SJCRH30 (cell line): ENCODE data around the gene GPRASP3. TPM values are rescaled to one million over a fixed set of nuclear protein-coding genes. Genes with fewer than 3 reads are reported as not detected.

Experiments
- DNase-seq, 2 experiments: peaks; one replicate each; pipeline ENCODE4 v3.0.0-alpha.2; 2015 to 2020
- H3K27ac ChIP-seq: fragments of 250-450 bp; sonication (Bioruptor Pico); 2 replicates; pipeline ENCODE4 v1.5.1; 2020; ENCODE audit warnings: mild to moderate bottlenecking, moderate library complexity
- H3K27me3 ChIP-seq: fragments of 250-450 bp; sonication (Bioruptor Pico); 2 replicates; pipeline ENCODE4 v1.5.1; 2020; ENCODE audit warnings: mild to moderate bottlenecking, moderate library complexity
- H3K36me3 ChIP-seq: fragments of 250-450 bp; sonication (Bioruptor Pico); 2 replicates; pipeline ENCODE4 v1.5.1; 2020; ENCODE audit warnings: mild to moderate bottlenecking, moderate library complexity
- H3K4me1 ChIP-seq: fragments of 250-450 bp; sonication (Bioruptor Pico); 2 replicates; pipeline ENCODE4 v1.5.1; 2020; ENCODE audit warnings: mild to moderate bottlenecking, moderate library complexity
- H3K4me3 ChIP-seq: fragments of 250-450 bp; sonication (Bioruptor Pico); 2 replicates; pipeline ENCODE4 v1.5.1; 2020; ENCODE audit warnings: mild to moderate bottlenecking, moderate library complexity
- H3K9me3 ChIP-seq: fragments of 250-450 bp; sonication (Bioruptor Pico); replicated peaks from 2 replicates; pipeline ENCODE4 v1.5.1; 2020; ENCODE audit warnings: mild to moderate bottlenecking, moderate library complexity
- total RNA-seq: library from RNA; depleted of rRNA; stranded (reverse); fragments of >200 nt; shearing (Covaris generic); gene quantifications from 2 replicates; pipeline ENCODE4 v1.2.3, GENCODE V29; 2014; rRNA removed

The GPRASP3 gene
- total RNA-seq, 1 experiment from 2014 or later, result 8.7 TPM

DNA sequence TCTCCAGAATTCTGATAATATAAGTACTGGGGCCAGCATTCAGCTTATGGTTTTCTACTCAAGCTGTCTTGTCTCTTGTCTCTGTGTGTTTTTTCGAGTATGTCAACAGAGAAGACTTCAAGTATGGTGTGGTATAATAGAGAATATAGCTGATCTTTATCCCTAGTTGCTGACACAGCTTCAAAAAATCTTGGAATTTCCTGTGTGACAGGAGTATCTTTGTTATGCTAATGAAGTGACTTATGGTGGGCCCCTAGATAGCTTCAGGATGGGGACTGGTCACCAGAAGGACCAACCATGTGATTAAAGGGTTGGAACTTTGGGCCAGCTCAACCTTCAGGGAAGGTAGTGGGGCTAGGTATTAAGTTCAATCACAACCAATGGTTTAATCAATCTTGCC is 2.9 kb downstream of the GPRASP3 start:
- Histone ChIP-seq H3K36me3 (no peaks in the 10 kb centered on the region), H3K27me3 (no peaks in the 10 kb centered on the region), H3K27ac (no peak overlapping the region), H3K4me3 (no peak overlapping the region), H3K9me3 (no peaks in the 10 kb centered on the region), H3K4me1 (no peaks in the 10 kb centered on the region)
- no peak for DNase-seq

DNA sequence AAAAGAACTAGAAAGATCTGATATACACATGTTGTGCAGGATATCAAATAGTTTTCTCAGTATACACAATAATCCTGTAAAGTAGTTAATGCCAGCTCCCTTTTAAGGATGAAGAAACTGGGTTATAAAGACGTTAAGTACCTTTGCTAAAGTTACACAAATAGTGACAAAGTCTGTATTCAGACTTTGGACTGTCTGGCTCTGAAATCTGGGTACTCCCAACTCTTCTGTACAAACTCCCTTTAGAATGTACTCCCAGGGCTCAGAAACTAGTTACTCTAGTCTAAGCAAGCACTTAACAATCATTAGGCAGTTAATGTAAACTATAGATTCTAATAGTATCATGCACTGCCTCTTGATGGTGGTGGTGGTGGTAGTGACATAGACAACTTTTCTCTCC is 7.2 kb downstream of the GPRASP3 start:
- H3K9me3 ChIP-seq, result no peaks in the 10 kb centered on the region
- no peaks in the 10 kb centered on the region for H3K36me3 ChIP-seq
- no peaks in the 10 kb centered on the region for H3K4me1 ChIP-seq
- H3K27ac ChIP-seq, result no peak overlapping the region
- H3K27me3 ChIP-seq, result no peaks in the 10 kb centered on the region
- no peak overlapping the region for H3K4me3 ChIP-seq
- no peak for DNase-seq

DNA sequence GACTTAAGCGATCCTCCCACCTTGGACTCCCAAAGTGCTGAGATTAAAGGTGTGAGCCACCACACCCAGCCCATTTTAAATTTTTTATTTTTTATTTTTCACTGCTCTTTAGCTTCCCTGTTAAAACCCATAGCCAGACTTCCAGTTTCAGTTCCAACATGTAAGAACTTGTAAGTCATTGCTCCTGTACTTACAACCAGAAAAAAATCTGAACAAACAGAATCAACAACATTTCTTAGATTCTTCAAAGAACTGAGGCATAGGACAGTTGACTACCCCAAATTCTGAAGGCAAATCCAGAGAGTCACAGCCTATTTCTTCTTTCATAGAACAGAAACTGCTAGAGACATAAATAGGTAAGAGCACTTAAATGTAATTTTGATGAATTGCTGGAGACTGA is 8.1 kb downstream of the GPRASP3 start:
- H3K4me3 ChIP-seq, result no peak overlapping the region
- no peak for DNase-seq
- H3K27ac ChIP-seq, result no peak overlapping the region
- no peaks in the 10 kb centered on the region for H3K4me1 ChIP-seq
- H3K9me3 ChIP-seq, result no peaks in the 10 kb centered on the region
- H3K36me3 ChIP-seq, result no peaks in the 10 kb centered on the region
- H3K27me3 ChIP-seq, result no peaks in the 10 kb centered on the region

DNA sequence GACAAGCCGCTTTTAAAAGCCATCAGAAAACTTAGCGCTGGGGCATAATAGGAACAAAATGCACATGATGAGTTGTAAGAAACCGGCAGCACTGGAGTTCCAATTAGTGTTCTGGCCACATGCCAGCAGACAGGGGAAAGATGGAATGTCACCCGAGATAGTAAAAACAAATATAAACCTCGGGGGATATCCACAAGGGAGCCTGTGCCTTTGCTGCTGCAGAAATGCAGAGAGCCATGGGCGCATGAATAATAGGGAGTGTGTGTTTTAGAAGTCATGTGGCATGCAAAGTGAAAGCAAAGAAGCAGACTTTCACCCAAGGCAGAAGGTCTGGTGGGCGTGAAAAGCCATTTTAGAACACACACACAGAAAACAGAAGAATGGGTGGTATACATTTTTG is 19.1 kb downstream of the GPRASP3 start:
- no peaks in the 10 kb centered on the region for H3K36me3 ChIP-seq
- peak overlapping the region; percentile 18; the same call in 1 of the 2 replicates for H3K4me3 ChIP-seq
- no peaks in the 10 kb centered on the region for H3K9me3 ChIP-seq
- no peaks in the 10 kb centered on the region for H3K27me3 ChIP-seq
- H3K27ac ChIP-seq, result peak overlapping the region; percentile 68
- DNase-seq, result peak; percentile 72 to 82
- H3K4me1 ChIP-seq, result peaks cover 3% of the 10 kb centered on the region; the same call in 1 of the 2 replicates

DNA sequence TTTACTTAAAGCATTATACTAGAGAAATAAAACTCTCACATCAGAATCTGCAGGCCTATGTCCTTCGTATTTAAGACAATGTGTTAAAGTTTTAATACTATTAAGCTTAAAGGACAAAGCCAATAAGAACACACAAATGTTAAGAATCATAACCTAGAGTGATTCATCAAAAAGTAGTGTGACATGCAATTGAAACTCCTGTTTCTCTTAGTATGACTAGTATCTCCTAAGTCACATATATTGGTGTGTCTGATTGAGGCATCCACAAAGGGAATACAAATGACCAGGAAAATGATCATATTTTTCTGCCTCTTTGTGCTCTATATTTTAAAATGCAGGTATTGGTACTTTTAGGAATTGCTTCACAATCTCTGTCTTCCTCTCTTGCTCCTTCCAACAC is 23.8 kb downstream of the GPRASP3 start:
- no peak for DNase-seq
- Histone ChIP-seq H3K4me1 (peaks cover 3% of the 10 kb centered on the region; the same call in 1 of the 2 replicates), H3K4me3 (no peak overlapping the region), H3K27me3 (no peaks in the 10 kb centered on the region), H3K9me3 (no peaks in the 10 kb centered on the region), H3K36me3 (no peaks in the 10 kb centered on the region), H3K27ac (no peak overlapping the region)

DNA sequence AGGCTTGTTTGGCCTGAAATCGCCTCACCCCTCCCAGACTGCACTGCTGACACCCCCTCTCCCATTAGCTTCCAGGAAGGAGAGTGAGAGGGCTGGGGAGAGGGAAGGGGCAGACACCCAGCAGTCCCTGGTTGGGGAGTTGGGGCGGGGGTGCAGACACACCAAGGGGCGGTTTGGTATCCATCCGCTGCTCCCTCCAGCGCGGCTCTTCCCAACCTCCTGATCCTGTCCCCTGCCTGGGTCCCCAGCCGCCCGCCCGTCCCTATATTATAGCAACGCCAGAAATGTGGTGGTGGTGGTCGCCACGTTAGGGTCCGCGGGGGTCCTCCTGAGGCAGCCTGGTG is 24.9 kb downstream of the GPRASP3 start:
- Histone ChIP-seq H3K9me3 (no peaks in the 10 kb centered on the region), H3K4me3 (no peak overlapping the region), H3K27ac (no peak overlapping the region), H3K4me1 (no peaks in the 10 kb centered on the region), H3K36me3 (no peaks in the 10 kb centered on the region), H3K27me3 (no peaks in the 10 kb centered on the region)
- no peak for DNase-seq

DNA sequence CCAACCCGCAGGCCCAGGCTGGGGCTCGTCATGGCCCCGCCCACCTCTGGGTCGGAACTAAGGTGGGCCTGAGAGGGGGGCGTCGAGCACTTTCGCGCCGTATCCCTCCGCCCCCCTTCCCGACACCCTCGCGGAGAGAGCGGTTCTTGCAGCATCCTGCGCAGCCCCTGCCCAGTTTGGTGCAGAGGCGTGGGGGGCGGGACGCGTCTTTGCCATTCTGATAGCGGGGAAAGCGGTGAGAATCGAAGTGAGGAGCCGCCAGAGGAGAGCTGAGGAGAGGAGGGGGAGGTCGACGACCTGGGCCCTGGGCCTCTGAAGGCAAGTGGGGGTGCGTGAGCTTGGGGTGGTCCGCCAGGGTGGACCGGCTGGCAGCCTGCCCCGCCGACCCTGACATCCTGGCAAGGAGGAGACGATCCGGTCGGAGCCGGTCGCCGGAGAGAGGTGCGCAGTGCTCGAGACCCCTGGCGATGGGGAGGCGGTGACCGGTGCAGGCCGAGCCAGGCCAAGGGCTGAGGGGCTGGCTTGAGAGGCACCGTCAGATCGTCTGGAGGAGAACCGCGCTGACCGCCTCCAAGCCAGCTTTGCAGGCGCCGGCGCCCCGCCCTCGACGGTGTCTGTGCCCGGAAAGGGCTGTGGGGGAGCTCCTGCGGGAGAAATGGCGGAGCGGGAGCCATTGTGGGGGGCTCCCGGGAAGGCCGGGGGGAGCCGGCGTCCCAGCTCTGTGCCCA is 25.5 kb downstream of the GPRASP3 start:
- DNase-seq, result no peak
- Histone ChIP-seq H3K36me3 (no peaks in the 10 kb centered on the region), H3K4me1 (no peaks in the 10 kb centered on the region), H3K27me3 (no peaks in the 10 kb centered on the region), H3K27ac (no peak overlapping the region), H3K4me3 (no peak overlapping the region), H3K9me3 (no peaks in the 10 kb centered on the region)

DNA sequence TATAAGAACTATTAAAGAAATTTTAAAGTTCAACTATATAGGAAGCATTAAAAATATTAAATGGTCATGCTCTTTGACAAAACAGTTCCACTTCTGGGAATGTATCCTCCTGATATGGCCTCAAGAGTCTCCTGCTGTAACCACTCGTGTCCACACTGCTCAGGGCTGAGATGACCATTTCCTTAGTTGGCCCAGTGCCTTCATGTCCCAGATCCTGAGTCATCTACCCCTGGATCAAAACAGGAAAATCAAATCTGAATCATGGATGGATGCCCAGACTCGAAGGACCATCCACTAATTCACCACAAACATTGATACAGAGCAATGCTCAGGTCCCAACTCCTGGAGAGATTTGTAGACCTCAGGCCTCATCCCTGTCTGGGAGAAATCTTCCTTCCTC is 44.7 kb downstream of the GPRASP3 start:
- H3K27ac ChIP-seq, result no peak overlapping the region
- no peaks in the 10 kb centered on the region for H3K27me3 ChIP-seq
- no peaks in the 10 kb centered on the region for H3K4me1 ChIP-seq
- no peak overlapping the region for H3K4me3 ChIP-seq
- DNase-seq, result no peak
- H3K9me3 ChIP-seq, result no peaks in the 10 kb centered on the region
- H3K36me3 ChIP-seq, result no peaks in the 10 kb centered on the region

DNA sequence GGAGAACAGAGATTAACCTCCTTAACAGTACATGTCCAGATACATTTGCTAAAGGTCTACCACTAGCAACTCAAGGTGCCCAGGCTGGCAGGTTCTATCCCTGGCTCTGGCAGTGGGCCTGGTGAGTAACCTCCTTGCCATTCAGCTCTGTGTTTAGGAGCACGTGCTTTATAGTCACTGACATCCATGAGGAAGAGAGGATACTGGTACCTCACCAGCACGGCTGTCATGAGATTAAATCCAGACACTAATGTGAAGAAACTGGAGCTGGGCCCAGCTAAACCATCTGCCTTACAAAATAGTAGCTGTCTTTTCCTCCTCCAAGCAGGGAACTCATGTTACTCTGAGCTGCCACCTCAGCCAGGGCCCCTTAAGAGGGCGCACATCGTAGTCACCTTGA is 45.3 kb downstream of the GPRASP3 start:
- no peaks in the 10 kb centered on the region for H3K27me3 ChIP-seq
- no peak for DNase-seq

DNA sequence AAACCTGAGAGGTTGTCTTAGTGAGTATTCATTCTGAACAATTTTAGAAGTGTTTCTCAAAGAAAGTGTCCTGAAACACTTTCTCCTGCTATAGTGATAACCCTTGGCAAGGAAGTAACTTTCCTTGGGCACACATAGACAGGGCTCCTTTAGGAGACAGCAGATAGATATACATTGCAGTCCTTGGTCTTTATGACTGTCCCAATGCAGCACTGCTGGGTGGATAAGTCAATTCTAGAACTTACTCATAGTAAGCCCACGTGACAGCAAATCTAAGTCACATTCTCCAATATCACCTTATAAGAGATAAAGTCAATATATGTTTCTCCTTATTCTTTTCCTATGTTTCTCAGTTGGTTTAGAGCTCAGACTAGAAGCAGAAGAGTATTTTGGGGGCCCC is 46.7 kb downstream of the GPRASP3 start:
- Histone ChIP-seq H3K27ac (no peak overlapping the region), H3K9me3 (no peaks in the 10 kb centered on the region), H3K27me3 (no peaks in the 10 kb centered on the region), H3K4me3 (no peak overlapping the region), H3K4me1 (no peaks in the 10 kb centered on the region), H3K36me3 (no peaks in the 10 kb centered on the region)
- DNase-seq, result no peak

More for the DNA sequence above, 45.3 kb downstream of the GPRASP3 start:
- H3K36me3 ChIP-seq, result no peaks in the 10 kb centered on the region
- no peak overlapping the region for H3K4me3 ChIP-seq
- H3K4me1 ChIP-seq, result no peaks in the 10 kb centered on the region
- H3K27ac ChIP-seq, result no peak overlapping the region
- no peaks in the 10 kb centered on the region for H3K9me3 ChIP-seq

DNA sequence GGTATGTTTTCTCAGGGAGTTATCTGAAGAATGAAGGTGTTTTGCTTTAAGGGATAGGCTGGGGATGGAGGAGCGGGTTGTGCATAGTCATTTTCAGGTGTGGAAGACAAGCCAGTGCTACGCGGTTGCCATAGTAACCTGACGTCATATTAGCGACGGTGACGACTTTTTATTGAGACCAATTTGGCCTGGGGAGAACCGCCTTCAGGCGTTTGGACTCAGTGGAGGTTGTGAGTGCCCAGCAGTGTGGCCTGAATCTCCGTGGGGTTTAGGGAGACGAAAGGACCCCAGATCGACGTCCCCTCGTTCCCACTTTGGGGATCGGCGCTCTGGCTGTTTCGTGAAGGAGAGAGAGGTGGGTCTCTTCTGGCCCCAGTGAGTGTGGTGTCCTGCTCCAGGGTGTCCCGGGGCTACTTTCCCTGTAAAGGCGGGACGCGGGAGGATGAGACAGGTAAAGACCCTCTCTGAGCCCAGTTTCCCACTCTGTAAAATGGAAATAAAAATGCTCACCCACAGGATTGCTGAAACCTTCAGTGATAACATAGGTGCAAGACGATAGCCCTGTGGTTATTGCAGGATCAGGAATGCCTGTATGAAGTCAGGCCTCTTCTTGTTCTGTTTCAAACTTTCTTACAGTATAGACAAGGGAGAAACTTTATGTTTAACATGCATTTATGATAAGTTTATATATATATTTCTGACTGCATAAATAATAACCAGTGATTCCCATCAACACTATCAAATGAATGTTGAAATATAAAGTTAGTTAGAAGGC is 48.6 kb downstream of the GPRASP3 start:
- Histone ChIP-seq H3K36me3 (no peaks in the 10 kb centered on the region), H3K4me1 (no peaks in the 10 kb centered on the region), H3K27ac (peak overlapping the region; percentile 61), H3K4me3 (peak overlapping the region; percentile 85), H3K27me3 (no peaks in the 10 kb centered on the region), H3K9me3 (no peaks in the 10 kb centered on the region)
- peak; percentile 75 to 89 for DNase-seq

Other genes starting within 250 kb of the GPRASP3 start
- gene TCP11X2, start 248.9 kb upstream of the GPRASP3 start, total RNA-seq, result not detected in 2 replicates
- 307 and 367 TPM in 2 replicates for gene TMSB15A, start 204.0 kb upstream of the GPRASP3 start, total RNA-seq
- gene ARMCX5, start 121.2 kb upstream of the GPRASP3 start, total RNA-seq, result 59.4 and 60.6 TPM in 2 replicates
- 1.4 and 2.3 TPM in 2 replicates for gene GPRASP1, start 69.3 kb upstream of the GPRASP3 start, total RNA-seq
- gene GPRASP2, start 8.3 kb upstream of the GPRASP3 start, total RNA-seq, result 7.2 and 7.4 TPM in 2 replicates
- 0.30 TPM in 1 of 2 replicates, not detected in the other for gene RAB40AL, start 216.5 kb downstream of the GPRASP3 start, total RNA-seq